ENCODE data around the gene CD6. TPM values are rescaled to one million over a fixed set of nuclear protein-coding genes. Genes with fewer than 3 reads are reported as not detected.

Gene CD6
- total and polyA plus RNA-seq, 3 donors from 2014 or later: 0.87 to 3.1 (median 1.6) TPM

DNA sequence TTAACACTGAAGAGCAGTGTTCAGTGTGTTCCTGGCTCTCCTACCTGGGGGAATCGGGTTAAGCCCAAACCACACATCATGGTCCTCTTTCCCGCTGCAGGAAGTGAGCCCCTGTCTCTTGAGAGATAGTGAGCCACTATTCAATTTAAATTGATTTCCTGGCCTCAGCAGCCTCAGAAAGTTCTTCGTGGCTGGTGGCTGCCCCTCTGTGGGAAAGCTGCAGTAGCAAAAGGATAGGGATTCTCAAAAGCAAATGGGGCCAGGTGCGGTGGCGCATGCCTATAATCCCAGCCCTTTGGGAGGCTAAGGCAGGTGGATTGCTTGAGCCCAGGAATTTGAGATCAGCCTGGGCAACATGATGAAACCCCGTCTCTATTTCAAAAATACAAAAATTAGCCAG is 81.7 kb downstream of the CD6 start:
- intact Hi-C loops (cut with DNase I; ENCODE audit: low total_unique reads): no loop called here
- Histone ChIP-seq H3K27ac (no peak overlapping the region), H3K4me1 (no peaks in the 10 kb centered on the region), H3K27me3 (no peaks in the 10 kb centered on the region), H3K9me3 (no peaks in the 10 kb centered on the region), H3K4me3 (no peak overlapping the region), H3K36me3 (ENCODE audit: low read depth, missing control alignments) (no peaks in the 10 kb centered on the region)
- DNase-seq: no peak
- no peak for TF ChIP-seq POLR2A (IDR thresholded peaks at IDR 0.05)
- TF ChIP-seq, protein P1, sequence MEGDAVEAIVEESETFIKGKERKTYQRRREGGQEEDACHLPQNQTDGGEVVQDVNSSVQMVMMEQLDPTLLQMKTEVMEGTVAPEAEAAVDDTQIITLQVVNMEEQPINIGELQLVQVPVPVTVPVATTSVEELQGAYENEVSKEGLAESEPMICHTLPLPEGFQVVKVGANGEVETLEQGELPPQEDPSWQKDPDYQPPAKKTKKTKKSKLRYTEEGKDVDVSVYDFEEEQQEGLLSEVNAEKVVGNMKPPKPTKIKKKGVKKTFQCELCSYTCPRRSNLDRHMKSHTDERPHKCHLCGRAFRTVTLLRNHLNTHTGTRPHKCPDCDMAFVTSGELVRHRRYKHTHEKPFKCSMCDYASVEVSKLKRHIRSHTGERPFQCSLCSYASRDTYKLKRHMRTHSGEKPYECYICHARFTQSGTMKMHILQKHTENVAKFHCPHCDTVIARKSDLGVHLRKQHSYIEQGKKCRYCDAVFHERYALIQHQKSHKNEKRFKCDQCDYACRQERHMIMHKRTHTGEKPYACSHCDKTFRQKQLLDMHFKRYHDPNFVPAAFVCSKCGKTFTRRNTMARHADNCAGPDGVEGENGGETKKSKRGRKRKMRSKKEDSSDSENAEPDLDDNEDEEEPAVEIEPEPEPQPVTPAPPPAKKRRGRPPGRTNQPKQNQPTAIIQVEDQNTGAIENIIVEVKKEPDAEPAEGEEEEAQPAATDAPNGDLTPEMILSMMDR (IDR thresholded peaks at IDR 0.05): no peak
- WGBS, 2 donors: 77 to 88% methylated on average over 6 of the region's 6 CpGs

DNA sequence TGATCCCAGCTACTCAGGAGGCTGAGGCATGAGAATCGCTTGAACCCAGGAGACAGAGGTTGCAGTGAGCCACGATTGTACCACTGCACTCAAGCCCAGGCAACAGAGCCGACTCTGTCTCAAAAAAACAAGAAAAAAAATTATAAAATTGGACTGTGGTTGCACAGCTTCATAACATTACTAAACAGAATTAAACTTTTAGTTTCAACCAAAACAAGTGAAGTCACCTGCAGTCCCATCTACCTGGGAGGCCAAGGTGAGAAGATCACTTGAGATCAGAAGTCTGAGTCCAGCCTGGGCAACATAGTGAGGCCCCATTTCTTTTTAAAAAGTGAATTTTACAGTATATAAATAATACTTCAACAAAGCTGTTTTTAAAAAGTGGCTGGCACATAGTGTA is 83.0 kb downstream of the CD6 start:
- no peak overlapping the region for H3K27ac ChIP-seq
- no peaks in the 10 kb centered on the region for H3K4me1 ChIP-seq
- H3K4me3 ChIP-seq: no peak overlapping the region
- intact Hi-C loops (cut with DNase I; ENCODE audit: low total_unique reads): no loop called here
- no peaks in the 10 kb centered on the region for H3K36me3 ChIP-seq (ENCODE audit: low read depth, missing control alignments)
- no peak for DNase-seq
- TF ChIP-seq POLR2A (IDR thresholded peaks at IDR 0.05): no peak
- TF ChIP-seq, protein P1 (IDR thresholded peaks at IDR 0.05): no peak
- 92 to 95% methylated on average over 3 of the region's 3 CpGs for WGBS, 2 donors
- H3K27me3 ChIP-seq: no peaks in the 10 kb centered on the region
- H3K9me3 ChIP-seq: no peaks in the 10 kb centered on the region

DNA sequence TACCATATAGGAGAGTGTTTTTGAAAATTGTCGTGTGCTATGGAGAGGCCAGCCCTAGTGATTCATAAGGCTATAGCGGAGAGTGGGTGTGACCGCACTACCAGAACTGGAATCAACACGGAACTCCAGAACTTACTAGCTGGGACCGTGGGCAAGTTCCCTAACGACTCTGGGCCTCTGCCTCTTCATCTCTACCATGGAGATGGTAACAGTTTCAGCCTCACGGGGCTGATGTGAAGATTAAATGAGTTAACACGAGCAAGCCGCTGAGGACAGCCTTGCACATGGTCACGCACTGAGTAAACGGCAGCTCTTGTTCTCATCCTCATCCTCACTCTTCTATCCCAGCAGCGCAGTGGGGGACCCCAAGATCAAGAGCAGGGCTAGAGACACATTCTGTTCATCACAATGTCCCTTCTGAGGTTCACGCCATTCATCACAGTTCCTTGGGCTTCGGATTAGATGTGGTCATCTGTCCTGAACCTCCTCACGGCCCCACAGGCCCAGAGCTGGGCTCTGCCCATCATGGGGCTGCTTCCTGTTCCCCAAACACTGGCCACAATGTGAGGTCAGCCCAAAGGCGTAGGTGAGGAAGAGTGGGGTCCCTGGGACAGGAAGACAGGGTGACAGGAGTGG is 83.6 kb downstream of the CD6 start:
- Histone ChIP-seq H3K36me3 (ENCODE audit: low read depth, missing control alignments) (no peaks in the 10 kb centered on the region), H3K9me3 (no peaks in the 10 kb centered on the region), H3K27me3 (no peaks in the 10 kb centered on the region), H3K4me3 (no peak overlapping the region), H3K4me1 (no peaks in the 10 kb centered on the region), H3K27ac (no peak overlapping the region)
- no peak for TF ChIP-seq POLR2A (IDR thresholded peaks at IDR 0.05)
- TF ChIP-seq, protein P1 (IDR thresholded peaks at IDR 0.05): no peak
- WGBS, 2 donors: 91 to 92% methylated on average over 16 of the region's 16 CpGs
- DNase-seq: no peak
- intact Hi-C loops (cut with DNase I; ENCODE audit: low total_unique reads): no loop called here

DNA sequence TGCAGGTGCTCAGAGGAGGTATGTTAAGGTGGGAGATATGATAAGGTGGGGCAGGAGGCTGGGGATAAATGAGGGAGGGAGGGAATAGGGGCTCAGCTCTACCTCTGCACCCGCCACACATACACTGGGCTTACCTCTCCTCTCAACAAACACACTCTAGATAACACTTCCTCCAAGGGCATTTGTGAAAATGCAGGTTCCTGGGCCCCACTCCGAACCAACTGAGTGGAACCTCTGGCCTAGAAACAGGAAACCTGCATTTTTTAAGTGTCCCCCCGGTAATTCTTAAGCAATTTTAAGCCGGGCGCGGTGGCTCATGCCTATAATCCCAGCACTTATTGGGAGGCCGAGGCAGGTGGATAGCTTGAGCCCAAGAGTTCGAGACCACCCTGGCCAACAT is 84.3 kb downstream of the CD6 start:
- no peak overlapping the region for H3K27ac ChIP-seq
- WGBS, 2 donors: 96 to 97% methylated on average over 7 to 8 of the region's 8 CpGs
- intact Hi-C loops (cut with DNase I; ENCODE audit: low total_unique reads): no loop called here

More for the DNA sequence above, 84.3 kb downstream of the CD6 start:
- Histone ChIP-seq H3K9me3 (no peaks in the 10 kb centered on the region), H3K36me3 (ENCODE audit: low read depth, missing control alignments) (no peaks in the 10 kb centered on the region), H3K27me3 (no peaks in the 10 kb centered on the region), H3K4me3 (no peak overlapping the region), H3K4me1 (no peaks in the 10 kb centered on the region)
- TF ChIP-seq, protein P1 (IDR thresholded peaks at IDR 0.05): no peak
- no peak for TF ChIP-seq POLR2A (IDR thresholded peaks at IDR 0.05)
- DNase-seq: no peak
